Stimulated activated CD4-positive, alpha-beta T cell treated with anti-CD3 and anti-CD28 coated beads, Interleukin-4, amount 100 ng/mL, for 24 hours (primary cell): ENCODE data around the gene ANAPC4.

Experiments
- DNase-seq: peaks from one replicate; pipeline ENCODE4 v3.0.0-alpha.2; 2020

ANAPC4 gene

GRCh38 chr4:25377572-25378436 lies 741 bp downstream of the ANAPC4 start:
- DNase-seq = no peak

DNA sequence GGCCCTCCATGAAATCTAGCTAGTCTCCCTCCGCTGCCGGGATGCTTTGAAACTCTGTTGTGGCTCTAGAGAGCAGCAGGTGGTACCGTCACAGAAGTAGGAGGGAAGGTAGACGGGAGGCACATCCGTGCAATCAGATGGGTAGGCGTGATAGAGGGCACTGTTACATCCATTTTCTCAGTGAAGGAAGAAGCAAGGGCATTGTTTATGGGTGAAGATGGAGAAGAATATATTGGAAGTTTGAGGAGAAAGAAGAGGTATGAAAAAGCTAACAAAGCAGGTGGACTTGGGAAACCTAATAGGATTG lies 1.3 kb downstream of the ANAPC4 start:
- DNase-seq = no peak

DNA sequence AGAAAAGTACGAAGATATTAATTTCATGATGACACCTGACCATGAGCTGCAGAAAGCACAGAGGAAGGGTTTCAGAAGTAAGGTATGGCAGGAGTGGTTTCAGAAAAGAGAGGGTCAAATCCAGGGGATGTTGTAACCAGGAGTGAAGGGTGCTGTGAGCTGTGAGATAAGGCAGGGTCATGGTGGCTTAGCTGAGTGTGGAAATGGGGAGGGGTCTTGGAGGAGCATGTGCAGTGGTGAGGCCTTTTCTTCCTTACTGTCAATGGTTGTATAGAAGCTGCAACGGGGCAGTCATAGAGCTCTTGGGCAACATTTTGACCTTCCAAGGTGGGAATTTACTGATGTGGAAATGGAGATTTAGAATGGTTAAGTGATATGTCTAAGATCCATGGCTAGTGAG lies 2.5 kb downstream of the ANAPC4 start:
- DNase-seq = no peak

DNA sequence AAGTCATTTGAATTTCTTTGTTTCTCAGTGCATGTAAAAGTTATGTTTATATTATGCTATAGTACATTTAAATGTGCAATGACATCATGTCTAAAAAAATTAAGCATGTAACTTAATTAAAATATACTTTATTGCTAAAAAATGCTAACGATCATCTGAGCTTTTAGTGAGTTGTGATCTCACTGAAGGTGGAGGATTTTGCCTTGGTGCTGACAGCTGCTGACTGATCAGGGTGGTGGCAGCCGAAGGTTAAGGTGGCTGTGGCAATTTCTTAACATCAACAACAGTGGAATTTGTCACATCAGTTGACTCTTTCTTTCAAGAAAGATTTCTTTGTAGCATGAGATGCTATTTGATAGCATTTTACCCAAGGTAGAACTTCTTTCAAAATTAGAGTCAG lies 6.6 kb downstream of the ANAPC4 start:
- no peak for DNase-seq

GRCh38 chr4:25386926-25387325 lies 9.9 kb downstream of the ANAPC4 start:
- DNase-seq = no peak

DNA sequence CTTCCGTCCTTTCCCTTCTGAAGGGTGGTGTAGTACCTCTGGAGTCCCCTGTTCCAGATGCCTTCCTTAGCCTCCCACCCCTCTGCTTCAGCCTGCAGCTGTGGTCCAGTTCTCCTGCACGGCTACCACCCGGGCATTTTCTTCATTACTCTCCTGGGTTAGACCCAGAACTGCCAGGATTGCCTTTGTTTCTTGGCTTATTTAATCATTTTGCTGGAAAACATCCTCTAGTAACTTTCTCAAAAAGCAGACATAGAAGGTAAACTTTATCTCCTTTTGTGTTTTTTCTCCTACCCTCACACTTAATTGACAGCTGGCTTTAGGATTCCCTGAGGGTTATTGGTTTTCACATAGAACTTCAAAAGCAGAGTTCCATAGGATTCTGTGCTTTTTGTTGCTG lies 20.2 kb downstream of the ANAPC4 start:
- no peak for DNase-seq

DNA sequence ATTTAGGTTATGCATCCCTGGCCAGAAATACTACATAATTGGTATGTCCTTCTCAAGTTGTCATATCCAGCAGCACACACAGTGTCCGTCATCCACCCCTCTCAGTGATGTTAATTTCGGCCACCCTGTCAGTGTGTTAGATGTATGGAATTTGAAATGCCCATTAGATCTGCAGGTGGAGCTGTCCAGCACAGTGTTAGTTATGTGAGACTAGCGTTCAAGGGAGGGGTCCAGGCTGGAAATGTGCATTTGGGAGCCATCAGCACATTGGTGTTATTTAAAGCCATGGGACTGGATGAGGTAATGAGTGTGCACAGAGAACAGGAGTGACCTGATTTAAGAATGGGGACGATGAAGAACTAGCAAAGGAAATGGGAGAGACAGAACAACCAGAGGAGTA lies 22.4 kb downstream of the ANAPC4 start:
- DNase-seq = no peak

DNA sequence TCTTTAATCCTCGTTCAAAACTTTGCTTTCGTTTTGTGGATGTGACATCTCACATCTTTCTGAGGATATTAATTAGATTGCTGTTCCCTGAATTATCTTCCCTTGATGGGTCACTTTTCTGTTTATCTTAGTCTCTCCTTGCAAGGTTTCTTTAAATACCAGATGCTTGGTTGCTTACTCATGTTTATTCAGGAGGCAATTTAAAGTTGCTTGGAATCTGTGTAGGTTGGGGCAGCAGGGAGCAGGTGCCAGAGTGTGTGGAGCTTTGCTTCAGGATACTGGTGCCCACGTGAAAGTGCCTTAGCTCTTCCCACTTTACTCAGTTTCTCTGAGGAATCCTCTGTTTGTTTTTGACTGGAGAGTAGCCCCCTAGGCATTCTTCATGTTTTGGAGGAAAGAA lies 24.0 kb downstream of the ANAPC4 start:
- no peak for DNase-seq

GRCh38 chr4:25402521-25402920 lies 25.5 kb downstream of the ANAPC4 start:
- no peak for DNase-seq

DNA sequence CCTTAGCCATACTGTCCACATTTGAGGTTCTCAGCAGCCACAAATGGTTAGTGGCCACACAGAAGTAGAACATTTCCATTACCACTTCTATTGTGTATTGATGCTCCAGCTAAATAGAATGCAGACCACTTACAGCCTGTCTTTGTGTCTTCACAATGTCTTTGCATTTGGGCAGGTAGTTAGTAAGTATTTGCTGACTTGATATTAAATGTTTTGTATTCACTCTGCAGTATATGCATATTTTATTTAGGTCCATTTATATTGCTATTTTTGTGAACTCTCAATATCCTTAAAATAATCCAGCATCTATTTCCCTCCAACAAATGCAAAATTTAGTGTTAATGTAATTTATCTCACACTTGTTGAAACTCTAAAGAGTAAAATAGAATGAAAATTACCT lies 26.6 kb downstream of the ANAPC4 start:
- no peak for DNase-seq

- no peak for DNase-seq
Measured at GRCh38 chr4:25405453-25405852, 28.4 kb downstream of the ANAPC4 start.

DNA sequence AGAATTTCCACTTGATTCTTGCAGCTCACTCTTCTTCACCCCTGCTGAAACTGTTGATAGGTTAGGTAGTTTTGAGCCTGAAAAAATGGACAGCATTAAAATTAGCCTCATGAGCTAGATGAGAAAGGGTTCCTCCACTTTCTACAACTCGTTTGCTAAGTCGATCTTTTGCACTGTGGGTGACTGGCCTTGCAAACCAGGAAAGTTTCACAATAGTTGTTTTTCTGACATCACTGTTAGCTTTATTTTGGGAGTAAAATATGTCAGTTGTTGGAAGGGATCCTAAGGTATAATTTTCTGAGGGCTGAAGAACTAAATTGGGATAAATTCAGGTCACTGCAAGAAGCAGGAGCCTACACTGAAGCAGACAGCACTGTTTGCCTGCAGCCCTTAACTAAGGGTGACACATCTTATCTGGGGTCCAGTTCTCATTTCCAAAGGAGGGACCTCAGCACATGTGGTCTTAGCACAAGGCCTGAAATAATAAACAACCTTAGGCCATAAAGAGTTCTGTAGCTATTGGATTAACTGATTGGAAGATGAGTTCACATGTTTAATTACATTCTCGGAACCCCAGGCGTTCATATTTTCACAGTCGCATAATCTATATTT lies 29.1 kb downstream of the ANAPC4 start:
- no peak for DNase-seq

GRCh38 chr4:25410820-25411529 lies 33.9 kb downstream of the ANAPC4 start:
- no peak for DNase-seq

GRCh38 chr4:25413261-25413660 lies 36.2 kb downstream of the ANAPC4 start:
- no peak for DNase-seq

DNA sequence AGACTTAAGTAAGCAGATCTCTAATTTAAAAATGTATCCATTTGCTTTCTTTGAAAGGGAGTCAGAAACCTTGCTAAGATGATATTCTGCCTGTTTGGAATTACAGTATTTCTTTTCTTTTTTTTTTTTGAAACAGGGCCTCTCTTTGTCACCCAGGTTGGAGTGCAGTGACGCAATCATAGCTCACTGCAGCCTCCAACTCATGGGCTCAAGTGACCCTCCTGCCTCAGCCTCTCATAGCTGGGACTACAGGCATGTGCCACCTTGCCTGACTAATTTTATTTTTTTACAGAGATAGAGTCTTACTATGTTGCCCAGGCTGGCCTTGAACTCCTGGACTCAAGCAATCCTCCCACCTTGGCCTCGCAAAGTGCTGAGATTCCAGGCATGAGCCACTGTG lies 40.0 kb downstream of the ANAPC4 start:
- DNase-seq = no peak

DNA sequence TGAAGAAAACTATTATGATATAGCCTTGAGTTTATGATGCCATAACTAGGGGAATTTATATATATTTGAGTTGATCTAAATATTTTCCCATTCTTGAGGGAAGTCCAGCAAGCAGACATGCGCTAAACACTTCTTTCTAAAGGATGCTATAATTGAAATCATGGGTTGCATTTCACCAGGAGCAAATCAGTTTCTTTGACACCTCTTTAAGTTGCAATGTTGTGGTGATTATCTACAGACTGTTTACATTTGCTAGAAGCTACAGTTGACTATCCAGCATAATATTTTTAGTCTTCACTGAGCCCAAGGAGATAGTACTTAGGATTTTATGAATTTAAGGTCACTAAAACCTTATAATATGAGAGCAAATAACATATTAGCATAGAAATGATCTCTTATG lies 43.9 kb downstream of the ANAPC4 start:
- no peak for DNase-seq

DNA sequence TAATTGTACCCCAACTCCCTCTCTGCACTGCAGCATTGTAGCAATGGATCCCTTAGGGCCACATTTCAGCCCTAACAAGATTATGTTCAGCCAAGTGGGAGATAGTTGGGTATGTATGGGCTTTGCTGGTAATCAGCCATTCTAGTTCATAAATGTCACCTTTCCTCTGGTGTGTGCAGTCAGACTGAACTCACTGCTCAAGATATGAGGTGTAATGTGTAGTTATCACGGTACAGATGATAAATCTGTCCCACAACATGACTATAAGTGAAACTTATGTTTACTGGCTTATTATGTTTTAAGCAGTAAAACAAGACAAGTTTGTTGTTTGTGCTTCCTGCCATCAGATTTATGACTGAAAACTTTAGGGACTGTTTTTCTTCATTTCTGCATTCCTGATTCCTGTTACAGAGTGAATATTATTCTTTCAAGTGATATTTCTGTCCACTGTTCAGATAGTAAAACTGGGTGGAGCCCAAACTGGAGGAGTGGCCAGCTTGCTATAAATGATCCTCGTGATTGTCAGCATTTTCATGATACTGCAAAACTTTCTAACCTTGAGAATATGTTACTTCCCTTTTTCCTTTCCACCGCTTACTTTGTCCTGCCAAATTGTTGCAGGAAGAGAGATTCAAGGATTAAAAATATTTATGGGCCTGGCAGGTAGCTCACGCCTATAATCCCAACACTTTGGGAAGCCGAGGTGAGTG lies 44.9 kb downstream of the ANAPC4 start:
- DNase-seq = no peak

DNA sequence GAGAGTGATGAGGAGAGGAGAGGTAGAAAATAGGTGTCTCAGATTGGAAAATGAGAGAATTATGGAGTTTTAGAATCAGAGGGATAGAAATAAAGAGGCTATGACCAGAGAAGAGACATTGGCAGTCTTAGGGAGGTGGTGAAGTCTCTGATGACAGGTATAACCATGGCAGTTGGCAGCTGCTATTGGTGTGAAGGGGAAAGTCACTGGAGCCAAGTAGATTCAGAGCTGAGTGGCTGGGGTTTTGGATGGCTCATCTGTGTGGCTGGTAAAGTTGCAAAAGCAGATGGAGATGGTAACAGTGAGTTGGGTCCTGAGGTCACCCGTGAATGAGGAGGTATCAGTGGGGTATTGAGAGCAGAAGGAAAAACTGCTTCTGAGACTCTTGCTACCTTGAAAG lies 46.5 kb downstream of the ANAPC4 start:
- DNase-seq = no peak

DNA sequence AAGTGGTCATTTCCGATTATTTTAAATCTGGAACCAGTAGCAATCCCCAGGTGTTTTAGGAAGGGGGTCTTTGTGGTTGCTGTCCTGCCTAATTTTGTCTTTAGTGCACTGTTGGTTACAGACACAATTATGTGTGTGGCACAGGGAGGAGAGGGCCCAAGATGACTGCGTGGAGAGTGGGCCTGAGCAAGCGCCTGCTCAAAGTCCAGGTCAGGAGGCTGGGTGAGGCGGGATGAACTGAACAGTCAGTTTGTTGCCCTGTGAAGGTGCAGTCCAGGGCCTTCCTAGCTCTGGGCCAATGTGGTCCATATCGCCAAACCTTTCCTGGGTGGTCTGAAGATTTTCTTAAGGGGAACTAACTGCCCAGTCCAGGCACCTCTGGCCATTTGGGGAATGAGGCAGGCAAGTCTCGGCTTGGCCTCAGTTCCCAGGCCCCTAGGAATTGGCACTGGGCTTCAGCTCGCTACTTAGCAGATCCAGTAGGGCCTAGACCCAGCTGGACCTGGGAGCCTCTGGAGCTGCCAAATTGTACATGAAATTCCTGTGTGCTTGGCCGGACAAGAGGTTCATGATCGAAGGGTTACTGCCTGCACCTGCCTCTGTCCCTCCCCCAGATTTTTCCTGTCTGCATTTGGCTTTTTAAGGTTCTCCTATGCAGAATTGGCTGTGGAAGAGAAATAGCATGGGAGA lies 47.6 kb downstream of the ANAPC4 start:
- DNase-seq = no peak

- DNase-seq = no peak
Measured at GRCh38 chr4:25425361-25425760, 48.3 kb downstream of the ANAPC4 start.

DNA sequence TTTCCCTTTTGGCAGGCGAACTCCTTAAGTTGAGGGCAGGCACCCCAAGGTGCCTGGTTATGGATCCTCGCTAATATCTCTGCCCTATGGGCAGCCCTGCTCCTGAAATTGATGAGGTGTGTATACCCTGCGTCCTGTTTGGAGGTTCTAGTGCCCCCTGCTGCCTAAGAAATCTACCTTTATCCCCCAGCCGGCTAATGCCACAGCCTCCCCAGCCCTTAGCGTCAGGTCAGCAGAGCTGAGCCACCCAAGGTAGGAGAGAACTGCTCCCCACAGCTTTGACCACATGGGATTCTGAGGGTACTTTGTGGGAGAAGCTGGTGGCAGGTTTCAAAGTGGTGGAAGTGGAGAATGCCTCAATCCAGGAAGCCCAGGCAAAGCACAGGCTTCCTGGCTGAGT lies 50.8 kb downstream of the ANAPC4 start:
- DNase-seq = no peak

DNA sequence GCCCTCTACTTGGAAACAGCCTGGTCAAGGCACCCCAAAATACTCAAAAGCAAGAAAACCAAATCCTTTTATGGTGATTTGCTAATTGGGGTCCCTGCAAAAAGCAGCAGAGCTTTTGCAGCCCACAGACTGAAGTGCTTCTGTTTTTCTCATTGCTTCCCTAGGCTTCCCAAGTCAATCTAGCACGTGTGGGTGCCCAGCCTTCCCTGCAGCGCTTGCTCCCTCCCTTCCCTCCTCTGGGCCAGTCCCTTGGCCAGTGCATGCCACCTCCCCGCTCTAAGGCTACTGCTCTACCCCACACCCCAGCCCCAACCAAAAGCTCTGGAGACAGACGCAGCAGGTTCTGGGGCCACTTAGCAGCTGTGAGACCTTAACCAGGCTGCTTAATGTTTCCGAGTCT lies 53.6 kb downstream of the ANAPC4 start:
- DNase-seq = no peak
